ENCODE measurements around the gene SDC3. TPM values are rescaled to one million over a fixed set of nuclear protein-coding genes. Genes with fewer than 3 reads are reported as not detected.

Gene SDC3
- total RNA-seq, 1 experiment from 2014 or later: 10.0 TPM

DNA sequence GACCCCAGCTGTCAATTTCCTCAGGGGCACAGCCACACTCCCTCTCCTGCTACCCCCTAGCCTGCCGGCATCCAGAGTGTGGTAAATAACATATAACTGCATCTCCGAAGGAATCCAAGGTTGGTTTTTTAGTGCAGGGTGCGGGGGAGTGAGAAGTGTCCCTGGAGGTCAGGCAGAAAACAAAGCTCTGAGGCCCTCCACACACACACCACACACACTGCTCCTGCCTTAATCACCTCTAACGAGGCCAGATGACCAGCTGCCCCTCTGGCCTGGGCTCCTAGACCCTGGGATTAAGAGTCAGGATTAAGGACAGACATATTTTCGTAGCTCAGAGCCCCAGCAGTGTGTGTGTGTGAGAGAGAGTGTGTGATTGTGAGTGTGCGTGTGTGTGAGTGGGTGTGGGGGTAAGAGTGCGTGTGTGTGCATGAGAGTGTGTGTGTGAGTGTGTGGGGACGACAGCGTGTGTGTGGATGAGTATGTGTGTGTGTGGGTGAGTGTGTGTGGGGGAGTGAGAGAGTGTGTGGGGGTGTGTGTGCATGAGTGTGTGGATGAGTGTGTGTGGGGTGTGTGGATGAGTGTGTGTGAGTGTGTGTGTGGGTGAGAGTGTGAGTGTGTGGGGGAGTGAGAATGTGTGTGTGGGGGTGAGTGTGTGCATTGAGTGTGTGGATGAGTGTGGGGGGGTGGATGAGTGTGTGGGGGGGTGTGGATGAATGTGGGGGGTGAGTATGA, 14.6 kb downstream of the SDC3 start:
- no peak overlapping the region for H3K4me3 ChIP-seq (ENCODE audit: low read length)
- H3K27ac ChIP-seq (ENCODE audit: low read length): no peak overlapping the region
- no peaks in the 10 kb centered on the region for H3K9me2 ChIP-seq (replicated peaks; ENCODE audit: low read length)
- no peaks in the 10 kb centered on the region for H3K79me2 ChIP-seq (ENCODE audit: low read length)
- BruUV-seq (replicated peaks): no TSS peak
- ChIA-PET POLR2A (ENCODE audit: unreplicated experiment) (no interaction called here), CTCF (no interaction called here)
- no peak overlapping the region for H3K4me2 ChIP-seq (ENCODE audit: low read length)
- no peak overlapping the region for H3K9ac ChIP-seq (ENCODE audit: low read length)
- no peaks in the 10 kb centered on the region for H3K36me3 ChIP-seq (ENCODE audit: low read depth, low read length)
- H3K27me3 ChIP-seq (ENCODE audit: low read length): no peaks in the 10 kb centered on the region
- H2AFZ ChIP-seq (ENCODE audit: low read length): no peak overlapping the region
- no peak for ATAC-seq
- no peaks in the 10 kb centered on the region for H3K4me1 ChIP-seq (ENCODE audit: insufficient read depth, low read length)
- no peaks in the 10 kb centered on the region for H3K9me3 ChIP-seq (ENCODE audit: low read length)
- no peak for DNase-seq
- intact Hi-C loops (cut with micrococcal nuclease): no loop called here
- TF ChIP-seq EZH2 (IDR thresholded peaks at IDR 0.05; ENCODE audit: low read length, unreplicated experiment) (no peak), EZH2phosphoT487 (IDR thresholded peaks at IDR 0.05; ENCODE audit: borderline replicate concordance, low read length) (no peak)
- TF ChIP-seq, protein P1, sequence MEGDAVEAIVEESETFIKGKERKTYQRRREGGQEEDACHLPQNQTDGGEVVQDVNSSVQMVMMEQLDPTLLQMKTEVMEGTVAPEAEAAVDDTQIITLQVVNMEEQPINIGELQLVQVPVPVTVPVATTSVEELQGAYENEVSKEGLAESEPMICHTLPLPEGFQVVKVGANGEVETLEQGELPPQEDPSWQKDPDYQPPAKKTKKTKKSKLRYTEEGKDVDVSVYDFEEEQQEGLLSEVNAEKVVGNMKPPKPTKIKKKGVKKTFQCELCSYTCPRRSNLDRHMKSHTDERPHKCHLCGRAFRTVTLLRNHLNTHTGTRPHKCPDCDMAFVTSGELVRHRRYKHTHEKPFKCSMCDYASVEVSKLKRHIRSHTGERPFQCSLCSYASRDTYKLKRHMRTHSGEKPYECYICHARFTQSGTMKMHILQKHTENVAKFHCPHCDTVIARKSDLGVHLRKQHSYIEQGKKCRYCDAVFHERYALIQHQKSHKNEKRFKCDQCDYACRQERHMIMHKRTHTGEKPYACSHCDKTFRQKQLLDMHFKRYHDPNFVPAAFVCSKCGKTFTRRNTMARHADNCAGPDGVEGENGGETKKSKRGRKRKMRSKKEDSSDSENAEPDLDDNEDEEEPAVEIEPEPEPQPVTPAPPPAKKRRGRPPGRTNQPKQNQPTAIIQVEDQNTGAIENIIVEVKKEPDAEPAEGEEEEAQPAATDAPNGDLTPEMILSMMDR (conservative IDR thresholded peaks at IDR 0.05; ENCODE audit: low read depth, low read length): no peak
- H4K20me1 ChIP-seq (ENCODE audit: low read length): no peaks in the 10 kb centered on the region
- no peaks in the 10 kb centered on the region for H3F3A ChIP-seq (ENCODE audit: low read length, unreplicated experiment)

DNA sequence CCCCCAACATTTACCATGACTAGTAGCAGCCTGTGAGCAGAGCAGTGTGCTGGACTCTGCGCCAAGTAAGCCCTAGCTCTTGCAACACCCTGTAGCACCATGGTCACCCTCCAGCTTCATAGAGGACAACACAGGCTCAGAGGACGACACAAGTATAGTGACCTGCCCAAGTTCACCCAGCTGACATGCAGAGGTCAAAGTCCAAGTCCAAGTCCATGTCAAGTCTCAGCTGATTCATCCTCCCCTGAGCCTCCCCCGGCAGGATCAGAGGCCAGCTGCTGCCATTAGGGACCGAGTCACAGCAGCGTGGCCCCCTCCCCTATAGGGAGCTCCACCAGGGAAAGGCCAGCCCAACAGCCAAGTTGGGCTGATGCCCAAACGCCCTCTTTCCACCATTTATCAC, 15.9 kb downstream of the SDC3 start:
- Histone ChIP-seq H3K79me2 (ENCODE audit: low read length) (no peaks in the 10 kb centered on the region), H3K27ac (ENCODE audit: low read length) (no peak overlapping the region), H3K9ac (ENCODE audit: low read length) (no peak overlapping the region), H3K9me3 (ENCODE audit: low read length) (no peaks in the 10 kb centered on the region), H3K4me1 (ENCODE audit: insufficient read depth, low read length) (no peaks in the 10 kb centered on the region), H3K27me3 (ENCODE audit: low read length) (no peaks in the 10 kb centered on the region), H3K9me2 (replicated peaks; ENCODE audit: low read length) (no peaks in the 10 kb centered on the region), H2AFZ (ENCODE audit: low read length) (no peak overlapping the region), H3K4me2 (ENCODE audit: low read length) (no peak overlapping the region), H3K36me3 (ENCODE audit: low read depth, low read length) (no peaks in the 10 kb centered on the region), H4K20me1 (ENCODE audit: low read length) (no peaks in the 10 kb centered on the region), H3F3A (ENCODE audit: low read length, unreplicated experiment) (no peaks in the 10 kb centered on the region), H3K4me3 (ENCODE audit: low read length) (no peak overlapping the region)
- CTCF ChIA-PET: no interaction called here
- ATAC-seq: no peak
- POLR2A ChIA-PET (ENCODE audit: unreplicated experiment): no interaction called here
- DNase-seq: no peak
- no TSS peak for BruUV-seq (replicated peaks)
- TF ChIP-seq, protein P1 (conservative IDR thresholded peaks at IDR 0.05; ENCODE audit: low read depth, low read length): no peak
- TF ChIP-seq EZH2 (IDR thresholded peaks at IDR 0.05; ENCODE audit: low read length, unreplicated experiment): no peak
- no peak for TF ChIP-seq EZH2phosphoT487 (IDR thresholded peaks at IDR 0.05; ENCODE audit: borderline replicate concordance, low read length)
- intact Hi-C loops (cut with micrococcal nuclease): no loop called here

DNA sequence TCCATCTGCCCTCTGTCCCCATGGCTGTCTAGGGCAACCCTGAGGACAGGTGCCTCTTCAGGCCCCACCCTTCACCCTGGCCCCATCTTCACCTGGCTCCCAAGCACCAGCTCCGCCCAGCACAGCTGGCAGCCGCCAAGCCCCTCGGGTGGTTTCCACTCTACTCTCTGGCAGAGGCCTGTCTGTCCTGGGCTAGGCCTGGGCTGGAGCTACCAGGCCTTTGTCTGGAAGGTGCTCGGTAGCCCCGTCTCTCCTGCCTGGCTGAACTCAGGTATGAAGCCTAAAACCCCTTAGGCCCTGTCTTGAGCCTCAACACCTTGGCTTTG, 17.4 kb downstream of the SDC3 start:
- H3K79me2 ChIP-seq (ENCODE audit: low read length): no peaks in the 10 kb centered on the region
- H3K27ac ChIP-seq (ENCODE audit: low read length): no peak overlapping the region
- H3K4me3 ChIP-seq (ENCODE audit: low read length): no peak overlapping the region
- H3K9me2 ChIP-seq (replicated peaks; ENCODE audit: low read length): no peaks in the 10 kb centered on the region
- H4K20me1 ChIP-seq (ENCODE audit: low read length): no peaks in the 10 kb centered on the region
- H3K27me3 ChIP-seq (ENCODE audit: low read length): no peaks in the 10 kb centered on the region
- no peak overlapping the region for H3K4me2 ChIP-seq (ENCODE audit: low read length)
- H3K36me3 ChIP-seq (ENCODE audit: low read depth, low read length): no peaks in the 10 kb centered on the region
- no peak overlapping the region for H3K9ac ChIP-seq (ENCODE audit: low read length)
- no peaks in the 10 kb centered on the region for H3F3A ChIP-seq (ENCODE audit: low read length, unreplicated experiment)
- no peaks in the 10 kb centered on the region for H3K9me3 ChIP-seq (ENCODE audit: low read length)
- CTCF ChIA-PET: no interaction called here
- intact Hi-C loops (cut with micrococcal nuclease): no loop called here
- BruUV-seq (replicated peaks): no TSS peak
- no peak for ATAC-seq
- no peaks in the 10 kb centered on the region for H3K4me1 ChIP-seq (ENCODE audit: insufficient read depth, low read length)
- POLR2A ChIA-PET (ENCODE audit: unreplicated experiment): no interaction called here
- TF ChIP-seq, protein P1 (conservative IDR thresholded peaks at IDR 0.05; ENCODE audit: low read depth, low read length): no peak
- no peak for TF ChIP-seq EZH2phosphoT487 (IDR thresholded peaks at IDR 0.05; ENCODE audit: borderline replicate concordance, low read length)
- TF ChIP-seq EZH2 (IDR thresholded peaks at IDR 0.05; ENCODE audit: low read length, unreplicated experiment): no peak
- no peak for DNase-seq
- H2AFZ ChIP-seq (ENCODE audit: low read length): no peak overlapping the region
